TTC549 (cell line): ENCODE results near the gene MYOD1.

ENCODE experiments used
- FAIRE-seq: peaks from 2 replicates; lab custom pipeline; 2012; peaks lifted over from hg19 to GRCh38; lab: Jason Lieb, UNC

Gene MYOD1

GRCh38 chr11:17750013-17750800 lies 30.8 kb downstream of the MYOD1 start:
- no peak for FAIRE-seq

DNA sequence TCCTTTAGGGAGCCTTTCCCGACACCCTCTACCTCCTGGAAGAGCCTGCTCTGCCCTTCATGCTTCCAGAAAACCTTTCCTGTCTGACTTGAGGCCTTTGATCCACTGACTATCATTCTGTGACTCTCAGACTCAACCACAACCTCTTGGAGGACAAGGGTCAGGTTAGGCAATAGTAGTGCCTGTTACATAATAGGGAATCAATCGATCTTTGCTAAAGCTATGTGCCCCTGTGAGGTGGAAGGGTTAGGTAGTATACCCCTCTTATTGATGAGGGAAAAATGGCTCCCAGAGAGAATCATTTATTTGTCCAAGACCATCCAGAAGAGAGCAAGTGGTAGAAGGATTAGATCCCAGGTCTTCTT lies 31.4 kb downstream of the MYOD1 start:
- no peak for FAIRE-seq

- no peak for FAIRE-seq
These were observed 32.2 kb downstream of the MYOD1 start for GRCh38 chr11:17751558-17751957.

DNA sequence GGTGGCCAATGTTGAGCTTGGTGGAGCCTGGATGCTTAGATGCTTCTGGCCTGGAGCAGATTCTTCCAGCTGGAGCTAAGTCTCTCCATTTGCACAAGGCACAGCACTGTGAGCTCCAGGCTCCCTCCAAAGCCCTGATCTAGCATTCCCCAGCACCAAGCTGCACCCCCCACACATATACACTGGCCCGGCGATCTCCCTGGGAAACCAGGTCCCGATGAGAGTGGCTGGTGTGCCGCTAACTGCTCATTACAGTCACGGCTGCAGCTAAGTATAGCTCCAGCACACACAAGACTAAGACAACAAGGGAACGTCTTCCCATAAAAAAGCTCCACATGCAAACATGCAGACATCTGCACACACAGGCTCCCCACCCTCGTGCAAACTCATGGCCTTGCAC lies 32.8 kb downstream of the MYOD1 start:
- FAIRE-seq: no peak

GRCh38 chr11:17753153-17753552 lies 33.8 kb downstream of the MYOD1 start:
- FAIRE-seq: no peak

DNA sequence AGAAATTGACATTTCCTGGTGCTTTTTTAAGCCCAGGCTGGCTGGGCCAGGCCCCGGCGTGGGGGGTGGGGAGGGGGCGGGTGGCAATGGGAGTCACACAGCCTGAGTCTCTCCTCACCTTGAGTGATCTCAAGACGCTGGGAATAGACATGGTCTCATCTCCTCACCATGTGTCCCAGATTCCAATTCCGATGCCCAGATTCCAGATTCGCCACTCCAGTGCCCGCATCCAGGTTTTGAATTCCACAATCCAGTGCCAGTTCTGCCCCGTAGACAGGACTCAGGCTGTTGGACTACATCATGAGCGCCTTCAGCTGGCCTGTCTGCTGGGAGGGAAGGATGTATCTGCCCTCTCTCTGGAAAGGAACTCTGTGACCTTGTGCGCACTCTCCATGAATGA lies 34.3 kb downstream of the MYOD1 start:
- FAIRE-seq: no peak

DNA sequence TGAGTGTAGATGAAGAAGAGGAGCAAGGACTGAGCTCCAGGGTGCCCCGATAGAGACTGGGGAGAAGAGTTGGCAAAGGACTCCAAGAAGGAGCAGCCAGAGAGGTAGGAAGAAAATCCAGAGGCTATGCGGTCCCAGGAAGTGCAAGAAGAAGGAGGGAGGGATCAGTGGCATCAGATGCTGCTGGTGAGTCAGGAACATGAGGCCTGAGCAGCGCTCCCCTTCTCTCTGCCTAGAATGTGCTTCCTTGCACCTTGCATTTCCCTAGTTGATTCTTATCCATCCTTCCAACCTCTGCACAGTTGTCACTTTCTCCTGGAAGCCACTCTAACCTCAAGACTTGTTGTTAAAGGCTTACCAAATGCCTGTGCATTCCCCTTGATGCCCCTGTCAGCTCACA lies 36.5 kb downstream of the MYOD1 start:
- no peak for FAIRE-seq

GRCh38 chr11:17760102-17761029 lies 41.0 kb downstream of the MYOD1 start:
- FAIRE-seq: no peak

DNA sequence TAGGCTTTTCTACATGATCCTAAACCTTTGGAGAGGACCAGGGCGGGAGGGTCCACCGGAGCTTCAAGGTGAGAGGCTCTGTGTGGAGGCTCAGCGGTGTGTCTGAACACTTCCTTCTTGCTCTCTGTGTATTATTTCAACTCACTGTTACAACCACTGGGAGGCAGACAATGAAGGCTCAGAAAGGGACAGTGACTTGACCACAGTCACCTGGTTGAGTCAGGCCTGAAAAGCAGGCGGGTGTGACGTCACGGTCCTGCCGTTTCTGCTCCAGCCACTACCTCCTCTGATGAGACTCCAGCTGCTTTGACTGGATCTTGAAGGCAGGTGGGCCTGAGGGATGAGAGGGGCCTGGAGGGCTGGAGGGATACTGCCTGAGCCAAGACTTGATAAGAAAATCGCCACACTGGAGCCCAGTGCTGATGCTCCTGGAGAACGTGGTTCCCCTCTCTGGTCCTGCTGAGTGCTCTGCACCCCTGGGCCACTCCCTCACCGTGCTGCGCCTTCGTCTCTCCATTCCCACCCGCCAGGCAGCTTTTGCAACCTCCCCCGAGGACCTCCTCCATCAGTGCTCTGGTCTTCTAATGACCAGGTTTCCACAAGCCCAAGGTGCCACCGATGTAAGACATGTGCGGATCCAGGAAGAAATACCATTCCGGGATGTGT lies 43.1 kb downstream of the MYOD1 start:
- FAIRE-seq: no peak

GRCh38 chr11:17763244-17763643 lies 43.9 kb downstream of the MYOD1 start:
- no peak for FAIRE-seq

- FAIRE-seq: no peak
These were observed 44.3 kb downstream of the MYOD1 start for GRCh38 chr11:17763703-17764102.

- no peak for FAIRE-seq
These were observed 45.3 kb downstream of the MYOD1 start for GRCh38 chr11:17764446-17765218.

DNA sequence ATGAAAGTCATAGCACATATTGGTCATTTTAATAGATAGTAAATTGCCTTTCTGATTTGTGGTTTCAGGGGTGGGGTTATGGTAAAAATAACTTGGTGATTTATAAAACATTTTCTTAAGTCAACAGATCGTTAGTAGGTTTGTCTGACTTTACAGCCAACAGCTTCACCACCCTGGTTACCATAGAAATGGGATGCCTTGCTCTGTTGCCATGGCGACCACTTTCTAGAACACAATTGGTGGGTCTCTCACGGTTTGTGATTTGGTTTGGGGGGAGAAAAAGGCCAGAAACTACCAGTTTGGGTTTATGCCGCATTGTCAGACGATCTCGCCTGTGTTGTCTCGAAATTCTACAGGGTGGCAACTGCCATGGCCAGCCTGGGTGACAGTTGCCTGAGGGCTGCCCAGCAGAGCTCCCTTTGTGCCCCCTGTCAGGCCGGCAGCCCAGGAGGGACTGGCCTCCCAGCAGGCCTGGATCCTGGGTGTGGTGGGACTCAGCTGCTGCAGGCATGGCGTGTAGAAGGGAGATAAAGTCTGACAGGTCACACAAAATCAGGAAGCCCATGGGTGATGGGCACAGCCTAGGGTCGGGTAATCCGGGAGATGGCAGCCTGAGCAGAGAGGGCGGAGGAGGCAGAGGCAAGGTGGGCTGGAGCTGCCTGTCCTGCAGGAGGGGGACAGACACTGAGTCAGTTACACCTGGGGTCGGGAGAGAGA lies 46.1 kb downstream of the MYOD1 start:
- no peak for FAIRE-seq

DNA sequence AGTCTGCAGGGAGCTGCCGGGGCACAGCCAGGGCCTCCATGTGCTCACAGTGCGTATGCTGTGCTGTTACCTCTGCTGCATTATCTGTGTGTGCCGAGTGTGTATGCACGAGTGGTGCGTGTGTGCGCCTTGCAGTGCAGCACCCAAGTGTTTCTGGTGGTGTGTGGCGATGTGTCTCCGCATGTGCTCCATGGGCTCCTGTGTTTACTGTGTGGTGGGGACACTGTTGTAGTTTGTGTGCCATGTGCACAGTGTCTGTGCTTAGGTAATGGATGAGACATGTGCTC lies 46.6 kb downstream of the MYOD1 start:
- FAIRE-seq: no peak

DNA sequence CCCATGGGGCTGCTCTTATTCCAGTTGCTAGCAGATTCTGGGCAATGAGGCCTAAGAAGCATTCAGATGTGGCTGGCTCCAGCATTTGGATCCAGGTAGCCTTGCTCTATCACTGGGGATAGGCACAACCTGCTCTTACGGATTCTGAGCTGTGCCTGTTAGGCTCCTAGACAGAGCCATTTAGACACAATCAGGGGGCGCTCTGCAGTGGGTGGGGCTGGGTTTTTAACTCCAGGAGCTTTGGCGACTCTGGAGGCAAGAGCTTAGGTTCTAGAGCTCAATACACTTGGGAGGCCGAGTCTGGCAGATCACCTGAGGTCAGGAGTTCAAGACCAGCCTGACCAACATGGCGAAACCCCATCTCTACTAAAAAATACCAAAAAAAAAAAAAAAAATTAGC lies 47.2 kb downstream of the MYOD1 start:
- FAIRE-seq: no peak

GRCh38 chr11:17767301-17767885 lies 48.0 kb downstream of the MYOD1 start:
- no peak for FAIRE-seq

DNA sequence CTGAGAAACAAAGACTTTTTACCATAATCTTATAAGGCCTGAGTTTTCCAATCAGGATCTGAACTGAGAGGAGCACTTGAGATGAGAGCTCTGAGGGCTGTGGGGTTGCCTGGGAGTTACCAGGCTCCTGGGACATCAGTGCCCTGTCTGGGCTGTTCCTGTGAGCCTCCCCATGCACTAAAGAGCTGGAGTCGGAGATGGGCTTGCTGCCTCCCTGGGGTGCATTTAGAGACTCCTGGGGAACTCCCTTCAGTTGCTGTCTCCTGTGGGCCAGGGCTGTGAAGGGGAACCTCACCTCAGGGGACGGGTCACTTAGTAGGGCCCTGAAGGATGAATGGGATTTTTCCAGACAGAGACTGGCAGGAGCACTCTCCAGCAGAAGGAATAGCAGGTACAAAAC lies 48.5 kb downstream of the MYOD1 start:
- no peak for FAIRE-seq

DNA sequence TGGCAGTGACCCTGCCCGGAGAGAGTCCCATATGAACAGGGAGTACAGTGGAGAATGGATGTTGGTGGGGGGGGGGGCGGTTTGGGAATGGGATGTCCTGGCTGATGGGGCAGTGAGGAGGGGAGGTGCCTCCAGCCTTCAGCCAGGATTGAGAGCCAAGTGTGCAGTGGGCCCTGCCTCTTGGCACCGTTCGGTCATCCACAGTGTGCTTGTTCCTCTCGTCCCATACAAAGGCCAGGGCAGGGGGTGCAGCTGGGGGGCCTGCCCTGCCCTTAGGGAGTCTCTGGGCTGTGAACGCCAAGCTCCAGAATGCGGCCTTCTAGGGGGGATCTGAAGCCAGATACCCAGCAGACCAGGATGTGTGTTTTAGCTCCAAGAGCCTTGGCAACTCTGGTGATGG lies 49.2 kb downstream of the MYOD1 start:
- no peak for FAIRE-seq

GRCh38 chr11:17769218-17769617 lies 49.8 kb downstream of the MYOD1 start:
- FAIRE-seq: no peak

DNA sequence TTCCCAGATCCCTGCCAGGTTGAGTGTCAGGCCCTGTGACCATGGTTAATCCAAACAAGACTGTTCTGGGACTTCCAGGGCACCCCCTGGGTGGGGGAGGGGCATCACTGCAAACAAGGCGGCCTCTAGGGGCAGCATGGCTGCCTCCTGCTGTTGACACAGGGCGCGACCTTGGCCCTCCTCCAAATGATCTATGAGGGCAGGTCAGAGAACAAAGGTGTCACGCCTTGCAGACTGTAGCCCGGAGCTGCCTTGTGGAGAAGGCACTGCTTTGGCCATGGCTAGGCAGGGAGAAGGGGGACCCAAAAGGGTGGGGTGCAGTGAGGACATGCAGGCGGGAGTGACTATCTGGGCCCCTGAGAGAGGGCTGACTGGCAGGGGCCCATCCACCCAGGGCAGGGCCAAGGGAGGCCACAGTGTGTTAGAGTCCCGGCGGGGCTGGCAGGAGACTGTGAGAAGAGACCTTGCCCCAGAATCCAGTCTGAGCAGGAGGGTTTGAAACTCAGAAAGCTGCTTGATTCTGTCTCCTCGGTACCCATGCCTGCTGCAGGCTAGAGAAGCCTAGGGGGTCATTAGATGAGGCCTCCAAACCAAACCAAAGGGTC lies 50.8 kb downstream of the MYOD1 start:
- FAIRE-seq: no peak

DNA sequence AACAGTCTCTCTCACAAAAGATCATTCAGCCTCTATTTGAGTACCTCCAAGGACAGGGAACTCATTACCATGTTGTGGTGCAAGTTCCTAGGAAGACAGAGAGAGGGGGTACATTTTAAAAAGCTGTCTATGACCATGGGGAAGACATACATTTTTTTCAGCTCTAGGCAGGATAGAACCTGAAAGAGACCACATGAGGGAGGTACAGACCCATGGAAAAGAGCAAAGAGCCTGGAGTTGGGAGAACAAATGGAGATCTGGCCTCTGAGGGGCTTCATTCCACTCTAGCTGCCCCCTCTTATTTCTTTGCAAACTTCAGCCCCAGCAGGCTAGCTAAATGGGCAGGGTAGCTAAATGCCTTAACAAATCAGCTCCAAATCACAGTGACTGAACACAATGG lies 51.5 kb downstream of the MYOD1 start:
- FAIRE-seq: no peak
